DMS114 treated with DMSO at 0.1 percent for 48 hours (cell line): Measurements from ENCODE around the gene SARNP.

ENCODE experiments used
- DNase-seq: peaks from one replicate; lab custom pipeline; 2025; ENCODE audit not compliant: unreplicated experiment; lab: John Stamatoyannopoulos, UW

Gene SARNP

GRCh38 chr12:55726971-55727370 lies 90.6 kb downstream of the SARNP start:
- no peak for DNase-seq

DNA sequence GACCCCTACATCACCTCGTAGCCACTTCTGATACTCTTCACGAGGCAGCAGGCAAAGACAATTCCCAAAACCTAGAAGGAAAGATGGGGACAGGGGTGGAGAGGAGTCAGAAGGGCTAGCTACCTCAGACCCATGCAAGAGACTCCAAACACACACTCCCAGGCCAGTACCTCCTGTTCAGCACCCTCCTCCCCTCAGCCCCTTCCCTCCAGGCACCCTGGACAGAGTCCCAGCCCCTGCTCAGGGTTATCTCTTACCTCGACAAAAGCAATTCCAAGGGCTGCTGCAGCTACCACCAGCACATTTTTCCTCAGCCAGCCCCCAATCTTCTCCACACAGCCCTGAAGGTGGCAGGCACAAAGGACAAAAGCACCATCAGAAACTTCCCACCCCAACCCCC lies 92.0 kb downstream of the SARNP start:
- no peak for DNase-seq

GRCh38 chr12:55724940-55725309 lies 92.6 kb downstream of the SARNP start:
- DNase-seq: no peak

DNA sequence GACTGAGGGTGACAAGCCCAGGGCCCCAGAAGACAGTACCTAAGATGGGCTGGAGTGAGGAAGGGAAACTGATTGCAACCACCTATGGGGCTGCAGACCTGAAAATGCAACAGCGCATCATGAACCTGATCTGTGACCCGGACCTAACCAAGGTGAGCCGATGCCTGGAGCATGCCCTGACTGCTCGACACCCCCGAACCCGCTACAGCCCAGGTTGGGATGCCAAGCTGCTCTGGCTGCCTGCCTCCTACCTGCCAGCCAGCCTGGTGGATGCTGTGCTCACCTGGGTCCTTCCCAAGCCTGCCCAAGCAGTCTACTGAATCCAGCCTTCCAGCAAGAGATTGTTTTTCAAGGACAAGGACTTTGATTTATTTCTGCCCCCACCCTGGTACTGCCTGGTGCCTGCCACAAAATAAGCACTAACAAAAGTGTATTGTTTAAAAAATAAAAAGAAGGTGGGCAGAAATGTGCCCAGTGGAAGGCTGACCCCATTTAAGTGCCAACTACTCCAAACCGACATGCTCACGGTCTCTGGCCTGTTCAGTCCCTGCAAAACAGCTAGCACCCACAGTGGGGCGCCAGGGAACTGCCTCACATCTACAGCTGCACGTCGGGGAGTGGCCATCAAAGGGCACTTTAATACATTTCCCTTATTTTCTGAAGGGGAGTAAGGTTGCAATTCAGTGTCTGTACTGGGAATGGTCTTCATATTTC lies 93.1 kb downstream of the SARNP start:
- DNase-seq: peak; percentile 43

DNA sequence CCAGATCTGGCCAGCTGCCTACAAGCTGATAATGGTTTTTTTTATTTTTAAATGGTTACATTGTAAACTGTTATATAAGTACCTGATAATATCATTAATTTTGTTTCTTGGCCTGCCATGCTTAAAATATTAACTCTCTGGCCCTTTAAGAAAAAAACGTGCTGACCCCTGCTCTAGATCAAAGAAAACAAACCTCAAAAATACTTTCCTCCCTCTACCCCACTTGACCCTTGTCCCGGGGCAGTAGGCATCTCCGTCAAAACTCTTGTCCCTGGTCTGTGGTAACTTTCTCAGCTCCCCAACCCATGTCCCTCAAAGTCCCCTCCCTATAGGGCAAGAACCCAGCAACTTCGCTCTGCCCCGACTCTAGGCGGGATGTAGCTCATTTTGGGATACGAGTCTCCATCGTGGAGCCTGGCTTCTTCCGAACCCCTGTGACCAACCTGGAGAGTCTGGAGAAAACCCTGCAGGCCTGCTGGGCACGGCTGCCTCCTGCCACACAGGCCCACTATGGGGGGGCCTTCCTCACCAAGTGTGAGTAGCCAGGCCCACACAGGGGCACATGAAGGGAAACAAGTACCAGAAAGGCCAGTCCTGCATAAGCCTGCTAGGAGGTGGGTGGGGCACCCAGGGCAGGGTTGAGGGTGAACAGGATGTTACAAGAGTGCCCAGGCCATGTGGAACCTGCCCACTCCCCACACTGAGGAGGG lies 93.9 kb downstream of the SARNP start:
- DNase-seq: no peak

DNA sequence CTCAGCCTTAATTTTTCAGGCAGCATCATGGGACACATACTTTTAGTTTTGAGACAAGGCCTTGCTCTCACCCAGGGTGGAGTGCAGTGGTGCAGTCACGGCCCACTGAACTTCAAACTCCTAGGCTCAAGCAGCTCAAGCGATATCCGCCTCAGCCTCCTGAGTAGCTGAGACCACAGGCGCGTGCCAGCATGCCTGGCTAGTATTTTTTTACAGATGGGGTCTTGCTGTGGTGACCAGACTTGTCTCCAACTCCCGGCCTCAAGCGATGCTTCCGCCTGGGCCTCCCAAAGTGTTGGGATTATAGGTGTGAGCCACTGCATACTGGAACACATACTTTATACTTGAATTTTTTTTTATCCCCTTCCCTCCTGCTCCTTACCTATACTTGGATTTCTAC lies 94.6 kb downstream of the SARNP start:
- DNase-seq: no peak

DNA sequence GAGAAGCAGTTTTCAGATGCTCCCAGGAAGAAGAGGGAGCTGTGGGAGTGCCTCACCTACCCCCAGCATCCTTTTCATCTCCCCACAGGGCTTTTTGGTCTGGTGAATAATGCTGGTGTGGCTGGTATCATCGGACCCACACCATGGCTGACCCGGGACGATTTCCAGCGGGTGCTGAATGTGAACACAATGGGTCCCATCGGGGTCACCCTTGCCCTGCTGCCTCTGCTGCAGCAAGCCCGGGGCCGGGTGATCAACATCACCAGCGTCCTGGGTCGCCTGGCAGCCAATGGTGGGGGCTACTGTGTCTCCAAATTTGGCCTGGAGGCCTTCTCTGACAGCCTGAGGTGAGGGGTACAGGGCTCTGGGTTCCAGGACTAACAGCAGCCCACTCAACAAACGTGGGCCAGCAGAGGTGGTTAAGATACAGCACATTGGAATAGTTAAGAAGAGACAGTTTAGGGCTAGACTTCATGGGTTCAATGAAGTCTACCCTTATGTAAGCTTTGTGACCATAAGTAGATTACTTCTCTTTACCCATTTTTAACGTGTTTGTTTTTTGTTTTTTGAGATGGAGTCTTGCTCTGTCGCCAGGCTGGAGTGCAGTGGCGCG lies 95.8 kb downstream of the SARNP start:
- DNase-seq: no peak

- peak; percentile 15 for DNase-seq
Observed at GRCh38 chr12:55720894-55721444, 96.6 kb downstream of the SARNP start.

DNA sequence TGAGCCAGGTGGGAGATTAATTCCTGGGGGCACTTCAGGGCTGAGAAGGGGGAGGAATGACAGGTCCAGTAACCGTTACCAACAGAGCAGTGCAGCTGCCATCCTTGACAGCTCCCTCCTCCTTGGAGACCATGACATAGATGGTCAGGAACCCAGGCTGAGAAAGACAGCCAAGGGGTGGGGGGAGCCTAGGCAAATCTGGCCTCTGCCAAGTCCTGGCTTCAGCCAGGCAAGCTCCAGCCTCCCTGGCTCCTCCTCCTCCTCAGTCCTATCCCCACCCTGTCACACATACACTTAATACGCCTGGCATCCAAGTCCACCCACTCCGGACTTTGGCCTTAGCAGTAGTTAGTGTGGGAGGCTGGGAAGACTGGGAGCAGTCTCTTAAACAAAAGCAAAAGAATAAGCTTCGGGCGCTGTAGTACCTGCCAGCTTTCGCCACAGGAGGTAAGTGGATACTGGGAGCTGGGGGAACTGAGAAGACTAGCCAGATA lies 97.4 kb downstream of the SARNP start, which contains the start of gene RDH5:
Gene RDH5, plus strand, starts transcription at position 323 of the 494 bp plus-strand sequence. CDS start 792 bp downstream, outside the sequence.
- no peak for DNase-seq

GRCh38 chr12:55719371-55719770 lies 98.2 kb downstream of the SARNP start:
- no peak for DNase-seq

GRCh38 chr12:55718624-55719275 lies 98.8 kb downstream of the SARNP start:
- DNase-seq: no peak

GRCh38 chr12:55718015-55718414 lies 99.5 kb downstream of the SARNP start:
- no peak for DNase-seq

DNA sequence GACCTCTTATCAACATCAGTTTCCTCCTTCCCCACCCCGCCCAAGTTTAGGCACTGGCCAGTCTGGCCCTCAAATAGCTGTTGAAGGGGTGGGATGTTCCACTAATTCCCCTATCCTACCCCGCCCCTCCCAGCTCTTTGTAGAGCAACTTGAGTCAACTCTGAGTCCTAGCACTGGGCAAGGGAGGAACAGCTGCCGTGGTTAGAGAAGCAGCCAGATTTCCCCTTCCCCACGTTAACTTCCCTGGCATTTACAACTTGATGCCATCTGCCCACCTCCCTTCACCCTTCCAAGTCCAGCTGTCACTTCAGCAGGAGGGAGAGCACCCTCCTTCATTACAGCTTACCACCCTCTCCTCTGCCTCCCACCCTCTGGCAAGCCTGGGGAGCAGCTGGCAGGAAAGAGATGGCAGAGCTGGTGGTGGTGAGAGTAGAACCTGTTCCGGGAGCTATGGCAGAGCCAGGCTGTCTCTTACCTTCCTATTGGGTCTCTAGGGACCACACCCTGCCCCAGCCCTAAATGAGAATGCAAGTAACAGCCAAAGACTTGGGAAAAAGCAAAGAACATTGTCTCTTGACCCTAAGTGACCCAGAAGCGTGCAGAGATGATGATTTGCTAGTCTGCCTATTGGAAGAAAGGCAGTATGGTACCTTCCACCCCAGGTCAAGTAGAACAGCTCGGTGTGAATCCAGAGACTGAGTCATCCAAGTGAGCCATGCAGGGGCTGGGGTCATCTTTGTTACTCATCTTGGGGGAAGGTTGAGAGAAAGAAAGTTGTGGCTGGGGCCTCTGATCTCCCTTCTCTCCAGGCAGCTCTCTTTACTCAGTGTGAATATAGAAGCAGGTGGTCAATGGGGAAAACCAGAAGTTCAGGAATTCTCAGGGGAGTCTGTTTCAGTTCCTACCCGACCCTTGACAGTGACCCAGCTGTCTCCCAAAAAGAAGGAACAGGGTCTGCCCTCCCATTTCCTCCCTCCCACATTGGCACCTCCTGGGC lies 100.2 kb downstream of the SARNP start:
- DNase-seq: no peak

- DNase-seq: no peak
Observed at GRCh38 chr12:55716582-55716957, 101.0 kb downstream of the SARNP start.

- DNase-seq: peak; percentile 87
Observed at GRCh38 chr12:55715833-55716581, 101.5 kb downstream of the SARNP start, which contains the start of gene BLOC1S1. Gene BLOC1S1 (plus strand): TSS chr12:55716046. CDS start chr12:55716052, 6 bp downstream.

DNA sequence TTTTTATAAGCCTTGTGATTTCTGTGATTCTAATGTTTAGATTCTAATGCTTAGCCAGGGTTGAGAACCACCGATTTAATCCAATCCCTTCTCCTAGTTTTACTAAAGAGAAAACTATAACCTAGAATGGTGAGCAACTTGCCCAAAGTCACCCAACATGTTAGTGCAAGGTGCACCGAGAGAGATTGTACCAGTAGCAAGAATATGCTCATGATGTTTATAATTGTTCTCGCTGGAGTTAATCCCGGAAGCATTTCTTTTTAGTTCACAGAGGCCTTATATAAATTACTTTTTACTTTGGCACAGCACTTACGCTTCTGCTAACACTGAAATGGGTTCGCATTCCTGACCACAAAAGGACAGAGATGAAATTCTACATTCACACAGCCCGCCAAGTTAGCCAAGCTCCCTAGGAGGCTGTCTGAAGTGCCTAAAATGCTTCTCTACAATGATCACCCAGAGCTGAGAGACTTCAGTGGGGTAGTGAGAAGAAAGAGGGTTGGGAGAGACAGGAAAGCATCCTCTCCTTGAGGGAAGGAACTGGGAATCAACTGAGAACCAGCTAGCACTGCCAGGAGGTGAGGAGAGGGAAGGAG lies 102.3 kb downstream of the SARNP start:
- DNase-seq: no peak

GRCh38 chr12:55713721-55714120 lies 103.8 kb downstream of the SARNP start:
- DNase-seq: no peak

DNA sequence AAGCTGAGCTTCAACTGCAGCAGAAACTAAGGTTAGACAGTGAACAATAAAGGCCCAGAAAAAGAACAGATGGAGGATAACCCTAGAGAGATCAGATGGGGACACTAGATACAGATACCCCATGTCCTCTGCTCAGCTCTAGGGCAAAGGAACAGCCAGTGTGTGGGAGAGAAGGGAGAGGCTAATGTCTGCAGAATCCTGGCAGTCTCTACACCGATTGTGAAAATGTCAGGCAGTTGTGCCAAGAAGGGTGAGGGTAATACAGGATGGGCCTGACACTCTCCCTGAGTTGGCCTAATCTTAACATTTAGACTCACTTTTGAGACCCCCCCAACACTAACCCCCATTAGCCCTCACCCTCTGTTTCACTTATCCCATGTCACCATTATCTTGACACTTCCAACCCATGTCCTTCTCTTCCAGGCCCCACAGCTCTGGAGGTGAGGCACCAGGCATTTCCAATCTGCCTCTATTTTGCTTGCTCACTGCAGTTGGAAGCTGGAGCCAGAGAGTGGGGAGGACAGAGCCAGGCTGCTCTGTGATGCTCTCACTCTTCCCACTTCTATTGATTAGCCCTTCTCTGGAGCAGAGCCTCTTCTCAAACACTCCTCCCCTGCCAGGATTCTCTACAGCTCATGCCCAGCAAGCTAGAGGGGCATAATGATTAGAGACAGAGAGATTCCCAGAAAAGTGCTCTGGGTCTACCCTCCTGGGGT lies 104.7 kb downstream of the SARNP start:
- DNase-seq: no peak
